HG03432 (cell line): ENCODE measurements around the gene AQR.
"Not testable (repeated sequence)": the region's sequence is repeated elsewhere in the genome, so short reads cannot be mapped to it uniquely, and the experiment has no call there.

Experiments
- ATAC-seq: cut with Tn5 transposase; IDR thresholded peaks from one replicate; pipeline ENCODE4 v1.9.1; 2021; ENCODE audit warnings: mild to moderate bottlenecking, moderate library complexity; ENCODE audit not compliant: unreplicated experiment

AQR gene

GRCh38 chr15:34820110-34820509 lies 149.4 kb downstream of the AQR start:
- ATAC-seq, result no peak

DNA sequence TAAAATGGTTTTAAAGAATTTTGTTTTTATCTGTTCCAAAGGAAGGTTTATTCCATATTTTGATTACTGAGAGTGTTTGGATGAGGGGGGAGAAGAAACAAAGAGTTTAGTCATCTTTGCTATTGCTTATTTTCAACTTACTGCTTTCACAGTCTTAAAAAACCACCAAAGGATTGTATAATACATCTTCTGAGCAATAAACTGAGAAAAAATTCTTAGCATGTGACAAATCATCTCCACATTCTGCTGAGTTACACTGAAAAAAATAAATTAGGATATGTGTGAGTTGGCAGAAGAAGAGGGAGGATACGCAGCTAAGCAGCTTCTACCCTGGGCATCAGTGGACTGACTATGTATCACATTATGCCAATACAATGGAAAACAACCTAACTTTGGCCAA lies 151.0 kb downstream of the AQR start:
- no peak for ATAC-seq

DNA sequence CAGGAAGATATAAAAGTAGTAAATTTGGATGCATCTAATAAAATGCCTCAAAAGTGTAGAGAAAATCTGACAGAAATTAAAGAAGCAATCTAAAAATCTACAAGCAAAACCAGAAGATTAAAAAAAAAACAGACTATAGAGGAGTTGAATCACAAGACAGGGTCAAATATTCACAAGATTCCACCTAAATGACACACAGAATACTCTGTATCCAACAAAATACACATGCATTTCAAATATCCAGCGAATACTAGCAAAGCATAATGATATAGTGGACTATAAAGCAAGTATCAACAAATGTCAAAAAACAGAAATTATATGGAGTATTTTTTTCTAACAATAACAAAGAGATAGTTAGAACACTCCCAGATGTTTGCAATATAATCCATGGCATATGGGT lies 153.7 kb downstream of the AQR start:
- no peak for ATAC-seq

GRCh38 chr15:34813446-34814190 lies 155.9 kb downstream of the AQR start:
- no peak for ATAC-seq

DNA sequence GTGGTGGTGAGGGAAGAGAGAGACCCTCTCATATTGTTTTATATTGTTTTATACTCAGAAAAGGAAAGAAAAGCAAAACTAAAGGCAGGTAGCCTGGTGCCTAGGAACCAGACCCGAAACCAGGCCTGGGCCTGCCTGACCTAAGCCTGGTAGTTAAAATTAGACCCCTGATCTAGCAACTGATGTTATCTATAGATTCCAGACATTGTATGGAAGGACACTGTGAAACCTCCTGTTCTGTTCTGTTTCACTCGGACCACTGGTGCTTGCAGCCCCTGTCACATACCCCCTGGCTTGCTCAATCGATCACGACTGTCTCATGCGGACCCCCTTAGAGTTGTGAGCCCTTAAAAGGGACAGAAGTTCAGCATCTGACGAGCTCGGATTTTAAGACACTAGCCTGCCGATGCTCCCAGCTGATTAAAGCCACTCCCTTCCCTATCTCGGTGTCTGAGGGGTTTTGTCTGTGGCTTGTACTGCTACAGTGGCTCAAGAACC lies 156.6 kb downstream of the AQR start:
- ATAC-seq, result not testable (repeated sequence)

DNA sequence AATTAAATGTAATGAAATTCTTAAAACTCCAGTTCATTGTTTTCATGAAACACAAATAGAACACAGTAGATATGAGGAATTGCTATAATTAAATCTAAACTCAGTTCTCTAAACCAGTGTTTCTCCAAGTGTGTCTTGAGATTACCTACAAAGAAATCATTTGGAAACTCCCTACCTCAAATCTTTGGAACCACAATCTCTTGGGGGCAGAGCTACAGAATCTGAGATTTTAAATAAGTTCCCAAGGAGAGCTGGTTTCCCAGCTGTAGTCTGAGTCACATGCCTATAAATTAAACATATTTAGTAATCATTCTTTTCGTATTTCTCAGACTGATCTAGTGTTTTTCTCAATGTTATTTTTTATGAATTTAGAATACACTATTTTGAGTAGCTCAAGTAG lies 157.2 kb downstream of the AQR start:
- no peak for ATAC-seq

GRCh38 chr15:34810443-34811129 lies 159.0 kb downstream of the AQR start:
- no peak for ATAC-seq

DNA sequence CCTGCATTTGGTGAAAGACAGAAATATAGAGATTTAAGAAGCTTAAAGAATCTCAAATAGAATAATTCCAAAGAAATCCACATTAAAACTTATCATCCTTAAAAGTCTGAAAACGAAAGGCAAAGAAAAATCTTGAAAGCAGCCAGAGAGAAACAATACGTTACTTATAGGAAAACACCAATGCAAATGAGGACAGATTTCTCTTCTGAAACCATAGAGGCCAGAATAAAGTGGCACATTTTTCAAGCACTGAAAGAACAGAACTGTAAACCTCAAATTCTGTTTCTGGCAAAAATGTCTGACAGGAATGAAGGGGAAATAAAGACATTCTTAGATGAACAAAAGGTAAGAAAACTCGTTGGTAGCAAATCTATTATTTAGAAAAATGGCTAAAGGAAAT lies 160.4 kb downstream of the AQR start:
- ATAC-seq, result no peak

GRCh38 chr15:34808016-34808415 lies 161.5 kb downstream of the AQR start:
- no peak for ATAC-seq

DNA sequence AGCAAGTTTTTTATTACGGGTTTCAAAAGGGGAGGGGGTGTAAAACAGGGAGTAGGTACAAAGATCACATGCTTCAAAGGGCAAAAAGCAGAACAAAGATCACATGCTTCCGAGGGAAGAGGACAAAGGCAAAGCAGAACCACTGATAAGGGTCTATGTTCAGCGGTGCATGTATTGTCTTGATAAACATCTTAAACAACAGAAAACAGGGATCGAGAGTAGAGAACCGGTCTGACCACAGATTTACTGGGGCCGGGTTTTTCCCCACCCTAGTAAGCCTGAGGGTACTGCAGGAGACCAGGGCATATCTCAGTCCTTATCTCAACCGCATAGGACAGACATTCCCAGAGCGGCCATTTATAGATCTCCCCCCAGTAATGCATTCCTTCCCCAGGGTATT lies 162.3 kb downstream of the AQR start:
- not testable (repeated sequence) for ATAC-seq

DNA sequence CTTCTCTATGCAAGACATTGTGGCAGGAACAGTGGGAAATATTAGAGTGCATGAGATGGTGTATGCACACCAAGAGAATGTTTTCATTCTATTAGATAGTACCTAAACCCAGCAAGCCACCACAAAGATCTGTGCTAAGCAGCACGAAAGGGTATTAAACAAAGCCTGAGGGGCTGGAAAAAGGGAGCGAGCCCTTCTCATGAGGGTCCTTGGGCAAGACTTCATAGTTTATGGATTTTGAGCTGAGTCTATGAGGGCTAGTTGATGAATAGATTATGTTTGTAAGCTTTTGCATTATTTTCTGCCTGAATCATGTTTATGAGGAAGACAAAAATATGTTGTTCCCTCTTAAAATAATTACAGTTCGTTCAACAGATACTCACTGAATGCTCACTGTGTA lies 164.8 kb downstream of the AQR start:
- no peak for ATAC-seq

DNA sequence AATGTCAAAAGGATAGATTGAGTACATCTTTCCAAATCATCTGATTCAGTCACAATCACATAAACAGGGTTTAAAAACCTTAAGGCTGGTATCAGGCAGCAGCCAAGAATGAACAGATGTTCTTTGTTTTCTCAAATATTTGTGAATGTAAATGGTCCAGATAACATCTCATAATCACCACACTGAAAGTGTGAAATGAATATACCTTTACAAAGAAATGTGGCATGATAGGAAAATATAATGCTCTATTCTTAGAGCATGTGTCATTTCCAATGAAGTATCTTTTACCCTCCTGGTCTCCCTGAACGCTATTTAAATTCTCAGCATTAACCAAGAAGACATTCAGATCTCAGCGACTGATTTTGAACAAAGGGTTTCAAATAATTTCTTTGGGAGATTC lies 165.4 kb downstream of the AQR start:
- ATAC-seq, result no peak

GRCh38 chr15:34802803-34803750 lies 166.5 kb downstream of the AQR start:
- ATAC-seq, result no peak

GRCh38 chr15:34802371-34802770 lies 167.2 kb downstream of the AQR start:
- ATAC-seq, result no peak
